HCT116 (cell line): ENCODE measurements around the gene UROD.

ENCODE experiments used
- ATF3 ChIP-seq: IDR thresholded peaks from 2 replicates; pipeline ENCODE4 v1.6.1; 2012
- CTCF ChIP-seq, 3 experiments: fragments of 200-600 bp in 1 of 3; sonication (generic) in 1 of 3; IDR thresholded peaks in 2 of 3; conservative IDR thresholded peaks in 1 of 3; 2 replicates each; pipeline ENCODE4 v1.5.1; 2012 to 2017; ENCODE audit warnings: low read depth in 2 of 3, low read length in 2 of 3, antibody characterized with exemption in 1 of 3, borderline replicate concordance in 1 of 3, control low read depth in 1 of 3, mild to moderate bottlenecking in 1 of 3, mixed read lengths in 1 of 3, mixed run types in 1 of 3, moderate library complexity in 1 of 3; ENCODE audit not compliant: insufficient read depth in 1 of 3
- REST ChIP-seq: IDR thresholded peaks from 2 replicates; pipeline ENCODE4 v1.6.1; 2012; ENCODE audit warnings: low read depth
- YY1 ChIP-seq: IDR thresholded peaks from 2 replicates; pipeline ENCODE4 v1.6.1; 2011; ENCODE audit warnings: low read length, low read depth, moderate library complexity, mild to moderate bottlenecking; ENCODE audit not compliant: insufficient replicate concordance; ENCODE audit errors: extremely low read depth
- ZFX ChIP-seq: fragments of 450-650 bp; IDR thresholded peaks from 2 replicates; pipeline ENCODE4 v1.6.1; 2017

GRCh38 chr1:45040297-45040696 lies 28.2 kb downstream of the UROD start:
- TF ChIP-seq CTCF (IDR thresholded peaks at IDR 0.05 in 2 of 3, conservative IDR thresholded peaks at IDR 0.05 in 1 of 3; ENCODE audit: borderline replicate concordance in 1 of 3, insufficient read depth in 1 of 3, low read depth in 2 of 3, low read length in 2 of 3) (no peak), ZFX (no peak), ATF3 (no peak), REST (no peak), YY1 (no peak)
